ENCODE data around the gene ENAH.

GRCh38 chr1:225493591-225494246 lies 159.2 kb downstream of the ENAH start:
- TF ChIP-seq CTCF (IDR thresholded peaks at IDR 0.05) (no peak), POLR2A (IDR thresholded peaks at IDR 0.05) (no peak)

Data from uterus (tissue), 2 donors.